ENCODE results near the gene SDK1.

- TF ChIP-seq CTCF (IDR thresholded peaks at IDR 0.05; ENCODE audit: low read depth, low read length) (no peak), POLR2A (IDR thresholded peaks at IDR 0.05; ENCODE audit: extremely low read depth, insufficient read length) (no peak), MAX (IDR thresholded peaks at IDR 0.05; ENCODE audit: low read depth, low read length) (no peak)
These were observed 17.8 kb downstream of the SDK1 start for GRCh38 chr7:3318874-3319273.

Data from NB4 (cell line).